NCI-H69 (cell line): ENCODE results near the gene HOTAIR.

Experiments used
- DNase-seq: peaks from one replicate; lab custom pipeline; 2025; lab: John Stamatoyannopoulos, UW

HOTAIR gene

DNA sequence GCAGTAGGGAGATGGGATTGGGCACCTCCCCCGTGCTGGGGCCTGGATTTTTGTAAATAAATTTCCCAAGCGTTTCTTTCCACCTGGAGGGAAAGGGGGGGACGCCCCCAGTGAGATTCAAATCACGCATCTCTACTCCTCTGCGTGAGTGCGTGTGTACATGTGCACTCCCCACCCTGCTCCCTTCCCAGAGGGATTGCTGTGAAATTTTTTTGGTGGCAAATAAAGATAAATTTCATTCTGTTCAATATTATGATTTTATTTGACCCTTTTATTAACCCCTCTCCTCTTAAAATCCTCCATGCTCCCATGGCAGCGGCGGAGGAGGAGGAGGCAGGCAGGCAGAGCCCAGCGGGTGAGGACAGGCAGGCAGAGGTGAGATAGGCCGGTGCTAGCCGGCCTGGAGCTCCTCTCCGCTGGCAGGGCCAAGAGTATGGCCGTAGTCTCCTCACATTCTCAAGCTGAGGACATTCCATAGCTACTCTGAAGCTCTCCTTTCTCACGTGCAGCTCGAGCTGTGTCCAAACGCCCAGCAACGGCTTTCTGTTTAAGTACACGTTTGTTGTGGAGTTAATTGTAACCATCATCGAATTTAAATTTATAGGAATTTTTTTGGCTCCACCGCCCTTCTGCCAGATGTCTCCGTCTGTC is 1.5 kb upstream of the HOTAIR start:
- DNase-seq: no peak

DNA sequence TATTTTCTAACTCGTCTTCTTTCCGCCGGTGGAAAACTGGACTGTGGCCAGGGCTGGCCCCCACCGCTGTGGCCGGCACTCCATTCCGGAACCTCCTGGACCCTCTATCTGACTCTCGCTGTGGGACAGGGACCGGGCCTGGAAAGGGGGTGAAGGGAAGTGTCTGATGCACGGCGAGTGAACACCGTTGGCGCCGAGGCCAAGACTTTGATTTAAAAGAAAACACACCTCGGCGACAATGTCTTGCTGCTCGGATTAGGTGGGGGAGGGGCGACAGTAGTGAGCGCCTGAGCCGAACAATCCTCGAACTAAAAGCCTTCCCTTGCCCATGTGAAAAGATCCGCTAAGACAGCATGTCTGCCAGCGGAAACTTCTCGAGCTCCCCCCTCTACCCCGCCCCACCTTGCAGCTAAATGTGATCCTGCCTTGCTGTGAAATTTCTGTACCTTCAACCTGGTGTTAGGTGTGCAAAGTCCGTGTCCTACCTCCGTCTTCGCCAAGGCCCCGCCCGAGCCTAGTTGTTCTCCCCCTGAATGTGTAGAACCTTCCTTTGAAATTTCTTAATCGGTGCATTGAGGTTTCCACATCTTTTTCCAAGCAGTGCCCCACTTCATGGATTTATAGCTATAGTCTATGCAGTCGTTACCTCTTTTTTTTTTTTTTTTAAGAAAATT is 862 bp upstream of the HOTAIR start:
- DNase-seq: no peak

DNA sequence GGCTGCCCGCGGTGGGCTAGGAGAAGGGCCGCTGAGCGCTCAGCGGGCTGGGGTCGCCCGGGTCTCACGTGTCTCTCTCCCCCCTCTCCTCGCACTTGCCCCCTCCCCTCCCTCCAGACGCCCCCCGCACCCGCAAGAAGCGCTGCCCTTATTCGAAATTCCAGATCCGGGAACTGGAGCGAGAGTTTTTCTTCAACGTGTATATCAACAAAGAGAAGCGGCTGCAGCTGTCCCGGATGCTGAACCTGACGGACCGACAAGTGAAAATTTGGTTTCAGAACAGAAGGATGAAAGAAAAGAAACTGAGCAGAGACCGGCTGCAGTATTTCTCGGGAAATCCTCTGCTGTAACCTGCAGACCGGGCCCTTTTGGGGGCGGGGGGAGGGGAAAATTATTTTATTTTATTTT is 314 bp upstream of the HOTAIR start:
- peak; percentile 47 for DNase-seq

DNA sequence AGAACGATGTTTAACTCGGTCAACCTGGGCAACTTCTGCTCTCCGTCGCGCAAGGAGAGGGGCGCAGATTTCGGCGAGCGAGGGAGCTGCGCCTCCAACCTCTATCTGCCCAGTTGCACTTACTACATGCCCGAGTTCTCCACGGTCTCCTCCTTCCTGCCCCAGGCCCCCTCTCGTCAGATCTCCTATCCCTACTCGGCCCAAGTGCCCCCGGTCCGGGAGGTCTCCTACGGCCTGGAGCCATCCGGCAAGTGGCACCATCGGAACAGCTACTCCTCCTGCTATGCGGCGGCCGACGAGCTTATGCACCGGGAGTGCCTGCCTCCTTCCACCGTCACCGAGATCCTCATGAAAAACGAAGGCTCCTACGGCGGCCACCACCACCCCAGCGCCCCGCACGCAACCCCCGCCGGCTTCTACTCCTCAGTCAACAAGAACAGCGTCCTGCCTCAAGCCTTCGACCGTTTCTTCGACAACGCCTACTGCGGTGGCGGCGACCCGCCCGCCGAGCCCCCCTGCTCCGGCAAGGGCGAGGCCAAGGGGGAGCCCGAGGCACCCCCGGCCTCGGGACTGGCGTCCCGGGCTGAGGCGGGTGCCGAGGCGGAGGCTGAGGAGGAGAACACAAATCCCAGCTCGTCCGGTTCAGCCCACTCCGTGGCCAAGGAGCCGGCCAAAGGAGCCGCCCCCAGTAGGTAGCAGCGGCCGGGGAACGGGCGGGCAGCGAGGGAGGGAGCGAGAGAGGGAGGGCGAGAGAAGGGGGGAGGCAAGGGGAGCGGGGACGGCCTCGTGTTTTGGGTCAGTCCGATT is 1.3 kb downstream of the HOTAIR start:
- peak; percentile 54 for DNase-seq

DNA sequence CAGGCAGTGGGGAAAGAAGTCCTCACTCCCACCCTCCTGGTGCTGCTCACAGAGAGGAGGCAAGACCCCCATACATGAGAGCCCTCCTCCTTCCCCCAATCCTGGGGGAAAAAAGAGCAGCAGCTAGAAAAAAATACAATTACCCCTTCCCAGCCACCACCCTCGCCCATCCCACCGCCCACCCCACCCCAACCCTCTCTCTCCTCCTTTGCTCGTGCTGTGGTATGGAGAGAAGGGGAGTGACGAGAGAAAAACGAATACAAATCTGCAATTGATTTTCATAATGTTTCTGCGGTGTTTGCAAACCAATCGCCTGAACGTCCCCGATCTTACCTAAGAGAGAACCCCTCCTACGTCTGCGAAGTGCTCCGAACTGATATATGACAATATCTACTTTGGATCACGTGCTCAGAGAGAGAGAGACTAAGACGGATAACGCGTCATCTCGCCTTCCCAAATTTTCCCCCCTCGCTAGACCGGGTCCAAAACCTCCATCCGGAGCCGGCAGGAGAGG is 2.0 kb downstream of the HOTAIR start, which contains the start of gene HOXC11:
TSS of gene HOXC11 (plus strand) at position 405 of the 514 bp plus-strand sequence. CDS start 116 bp downstream, outside the sequence.
- DNase-seq: no peak

DNA sequence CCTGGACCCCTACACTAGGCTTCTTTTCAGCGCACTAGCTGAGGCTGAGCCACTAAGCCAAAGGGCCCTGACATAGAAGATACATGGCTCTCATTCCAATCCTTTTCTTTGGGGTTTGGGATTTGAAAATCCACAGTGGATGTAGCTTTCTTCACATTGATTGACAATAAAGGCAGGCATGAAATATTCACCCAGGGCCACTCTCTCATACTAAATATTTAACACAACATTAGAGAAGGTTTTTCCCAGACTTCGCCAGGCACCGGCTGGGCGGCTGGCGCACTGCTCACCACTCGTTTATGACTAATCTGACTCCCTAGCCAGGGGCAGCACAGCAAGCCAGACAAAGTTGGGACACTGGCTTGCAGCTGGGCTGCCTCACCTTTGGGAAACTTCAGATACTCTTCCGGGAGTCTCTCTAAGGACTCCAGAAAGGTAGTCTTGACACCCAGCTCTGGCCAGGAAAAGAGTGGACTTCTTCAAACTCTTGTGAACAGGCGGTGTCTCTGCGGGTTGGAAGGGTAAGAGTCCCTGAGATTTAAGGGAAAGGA is 2.5 kb downstream of the HOTAIR start:
- no peak for DNase-seq

DNA sequence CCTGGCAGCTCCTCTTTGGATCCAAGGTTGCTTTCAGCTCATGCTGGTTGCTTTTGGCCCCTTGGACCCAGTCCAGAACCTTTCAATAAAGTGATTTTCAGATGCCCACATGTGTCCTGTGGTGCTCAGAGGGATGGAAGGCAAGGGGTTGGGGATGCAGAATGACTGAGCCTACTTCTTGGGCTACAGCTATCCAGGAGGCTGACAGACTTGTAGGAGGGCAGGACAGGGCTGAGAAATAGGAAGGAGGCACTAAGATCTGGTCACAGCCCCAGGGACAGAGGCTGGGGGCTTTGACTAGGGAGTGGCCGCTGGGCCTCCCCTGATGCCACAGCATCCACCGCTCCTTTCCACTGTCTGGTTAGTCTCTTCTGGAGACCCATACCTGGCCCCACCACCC is 3.1 kb downstream of the HOTAIR start:
- no peak for DNase-seq

DNA sequence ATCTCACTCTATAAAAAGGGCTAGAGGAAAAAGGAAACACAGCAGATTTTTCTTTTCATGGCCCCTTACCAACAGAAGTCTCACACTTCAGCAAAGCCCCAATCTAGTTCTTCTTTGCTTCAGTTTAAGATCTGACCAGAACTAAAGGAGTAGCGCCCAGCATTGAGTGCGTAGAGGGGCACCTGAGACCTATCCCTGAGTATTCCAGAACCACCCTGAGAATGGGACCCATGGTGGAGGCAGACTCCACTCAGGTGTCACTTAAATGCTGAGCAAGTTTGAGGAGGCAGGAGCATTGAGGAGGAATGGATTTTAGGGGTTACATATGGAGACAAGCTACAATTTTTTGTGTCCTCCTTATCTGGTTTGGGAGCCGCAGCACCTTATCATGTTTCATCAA is 3.6 kb downstream of the HOTAIR start:
- no peak for DNase-seq

DNA sequence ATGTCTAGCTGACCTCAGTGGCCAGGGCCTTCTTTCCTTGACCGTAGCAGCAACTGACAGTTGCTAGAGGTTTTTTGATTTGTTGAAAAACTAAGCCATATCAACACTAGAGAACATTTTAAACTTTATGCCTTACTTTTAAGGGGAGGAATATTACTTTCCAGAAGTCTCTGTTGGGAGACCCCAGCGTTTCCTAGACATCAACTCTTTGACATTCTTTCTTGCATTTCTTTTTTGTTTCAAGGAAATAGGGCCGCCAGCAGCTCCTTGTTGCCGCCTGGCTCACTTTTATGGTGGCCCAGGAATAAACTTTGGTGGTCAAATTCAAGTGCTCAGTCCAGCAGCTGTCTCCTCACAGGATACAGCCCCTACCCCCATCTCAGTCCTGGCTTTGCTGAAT is 4.3 kb downstream of the HOTAIR start:
- no peak for DNase-seq

DNA sequence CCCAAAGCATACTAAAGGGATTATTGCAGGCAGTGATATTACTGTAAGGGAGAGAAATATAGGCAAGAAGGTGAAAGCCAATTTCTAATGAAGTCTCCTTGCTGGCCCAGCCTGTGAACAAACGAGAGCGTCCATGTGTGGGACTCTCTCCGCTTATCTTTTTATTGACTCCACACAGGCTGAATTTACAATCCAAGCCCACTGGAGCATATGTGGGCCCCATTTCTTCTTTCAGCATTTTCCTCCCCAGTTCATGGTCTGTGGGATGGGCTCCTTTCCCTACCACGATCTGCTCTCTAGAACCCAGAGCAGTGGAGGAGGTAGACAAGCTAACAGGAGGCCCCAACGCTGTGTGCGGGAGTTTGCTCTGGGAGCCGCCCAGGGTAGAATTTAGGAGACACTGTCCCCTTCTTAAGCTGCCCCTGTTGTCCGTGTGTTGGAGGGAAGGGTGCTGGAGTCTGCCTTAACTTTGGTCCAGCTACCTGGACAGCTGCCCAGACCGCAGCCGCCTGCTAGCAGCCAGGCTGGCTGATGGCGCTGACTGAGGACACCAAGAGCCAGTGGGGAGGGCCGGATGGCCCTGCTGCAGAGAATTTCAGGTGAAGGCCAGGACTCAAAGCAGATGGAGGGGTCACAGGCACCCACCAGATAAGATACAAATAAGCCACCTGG is 5.0 kb downstream of the HOTAIR start:
- no peak for DNase-seq

DNA sequence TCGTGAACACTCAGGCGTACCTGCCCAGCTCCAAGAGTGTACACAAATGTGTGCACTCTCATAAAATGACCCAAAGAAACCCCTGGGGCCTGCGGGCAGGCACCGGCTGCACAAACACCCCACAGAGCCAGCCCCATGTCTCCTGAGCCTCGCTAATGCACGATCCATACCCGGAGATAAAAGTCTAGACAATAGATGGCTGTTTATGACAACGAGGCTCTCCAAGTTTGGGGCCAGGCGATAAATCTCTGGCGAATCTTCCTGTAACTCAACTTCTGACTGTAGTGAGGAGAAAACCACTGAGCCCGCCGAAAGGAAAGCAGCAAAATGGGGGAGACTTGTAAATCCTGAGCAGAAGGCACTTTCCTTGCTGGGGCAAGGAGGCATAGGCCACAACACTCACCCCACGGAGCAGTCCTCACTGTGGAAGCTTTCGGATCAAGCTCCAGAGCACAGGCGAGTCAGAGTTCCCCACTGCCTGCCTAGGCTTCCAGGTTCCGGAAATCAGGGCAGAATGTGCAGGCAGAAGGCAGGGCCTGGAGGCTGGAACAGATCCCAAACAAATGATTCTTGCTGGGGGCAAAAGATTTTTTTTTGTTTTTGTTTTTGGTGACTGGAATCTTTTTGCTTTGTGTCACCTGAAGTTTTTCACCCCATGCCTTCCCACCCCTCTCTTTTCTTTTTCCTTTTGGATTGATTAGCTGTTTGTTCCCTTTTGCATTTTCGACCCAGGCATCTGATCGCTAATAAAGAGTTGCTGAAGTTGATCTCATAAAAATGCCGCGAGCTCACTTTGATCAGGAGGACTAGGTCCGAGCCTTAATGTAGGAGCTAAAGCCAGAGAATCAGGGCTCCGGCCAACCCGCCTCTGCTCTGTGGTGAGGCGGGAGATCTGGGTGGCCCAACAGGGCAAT is 6.3 kb downstream of the HOTAIR start:
- DNase-seq: no peak

DNA sequence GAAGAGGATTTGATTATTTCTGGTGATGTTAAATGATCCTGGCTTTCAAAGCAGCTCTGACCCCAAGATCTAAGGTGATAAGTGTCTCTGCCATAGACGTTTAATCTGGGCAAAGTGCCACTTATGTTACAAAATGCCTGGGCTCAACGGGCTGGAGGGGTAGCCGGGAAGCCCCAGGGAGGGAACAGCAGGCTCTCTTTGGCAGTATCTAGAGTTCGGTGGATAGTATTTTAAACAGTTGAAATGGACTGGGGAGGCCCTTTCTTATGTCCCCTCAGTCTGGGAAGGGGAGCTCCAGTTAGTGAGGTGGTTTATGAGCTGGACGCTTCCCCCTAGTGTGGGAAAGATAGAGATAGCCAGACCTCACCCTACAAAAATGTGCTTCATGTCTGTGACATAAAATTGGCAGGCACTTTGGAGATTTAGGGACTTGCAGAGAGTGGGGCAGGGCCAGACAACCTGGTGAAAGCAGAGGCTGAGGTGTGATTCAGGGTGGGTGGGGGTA is 7.3 kb downstream of the HOTAIR start:
- DNase-seq: no peak

DNA sequence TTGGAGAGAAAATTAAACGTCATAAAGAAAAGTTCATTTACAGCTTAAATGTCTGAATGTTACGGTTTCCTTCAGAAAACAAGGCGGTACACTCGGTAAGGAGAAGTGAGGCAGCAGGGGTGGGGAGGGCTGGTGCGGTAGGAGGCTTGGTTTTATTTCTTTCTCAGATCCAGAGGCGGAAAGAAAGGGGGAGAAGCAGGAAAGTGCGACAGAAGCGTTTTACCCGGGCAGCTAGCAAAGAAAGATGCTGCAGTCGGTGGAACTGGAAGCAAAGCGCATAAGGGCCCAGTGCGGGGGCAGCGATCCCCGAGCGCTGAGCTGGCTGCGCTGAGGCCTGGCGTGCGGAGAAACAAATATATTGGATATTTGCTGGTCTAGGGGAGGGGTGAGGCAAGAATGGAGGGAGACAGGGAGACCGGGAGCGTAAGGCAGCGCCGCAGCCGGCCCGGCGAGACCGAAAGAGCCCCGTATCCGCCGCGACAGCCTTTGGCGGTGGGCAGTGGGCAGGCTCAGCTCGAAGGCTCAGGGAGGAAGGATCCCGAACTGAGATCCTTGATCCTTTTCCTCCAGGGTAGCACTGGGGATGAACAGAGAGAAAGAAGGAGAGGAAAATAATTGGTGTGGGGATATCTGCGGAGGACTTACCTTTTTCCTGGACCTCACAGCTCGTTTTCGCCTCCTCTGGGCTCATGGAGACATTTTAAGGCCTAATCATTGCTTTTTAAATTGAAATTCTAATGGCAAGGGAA is 8.2 kb downstream of the HOTAIR start:
- no peak for DNase-seq

DNA sequence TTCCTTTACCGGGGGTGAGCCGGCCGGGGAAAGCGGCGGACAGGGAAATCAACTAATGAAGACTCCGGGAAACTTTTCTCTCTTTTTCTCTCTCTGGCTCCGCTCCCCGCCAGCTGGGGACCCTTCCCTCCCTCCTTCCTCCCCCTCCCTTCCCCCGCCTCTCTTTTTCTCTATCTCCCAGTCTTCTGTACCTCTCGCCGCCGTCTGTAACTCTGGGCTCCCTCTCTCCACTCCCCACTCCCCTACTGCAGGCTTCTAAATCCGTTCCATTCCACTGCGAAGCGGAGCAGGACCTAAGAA is 8.7 kb downstream of the HOTAIR start:
- DNase-seq: no peak

DNA sequence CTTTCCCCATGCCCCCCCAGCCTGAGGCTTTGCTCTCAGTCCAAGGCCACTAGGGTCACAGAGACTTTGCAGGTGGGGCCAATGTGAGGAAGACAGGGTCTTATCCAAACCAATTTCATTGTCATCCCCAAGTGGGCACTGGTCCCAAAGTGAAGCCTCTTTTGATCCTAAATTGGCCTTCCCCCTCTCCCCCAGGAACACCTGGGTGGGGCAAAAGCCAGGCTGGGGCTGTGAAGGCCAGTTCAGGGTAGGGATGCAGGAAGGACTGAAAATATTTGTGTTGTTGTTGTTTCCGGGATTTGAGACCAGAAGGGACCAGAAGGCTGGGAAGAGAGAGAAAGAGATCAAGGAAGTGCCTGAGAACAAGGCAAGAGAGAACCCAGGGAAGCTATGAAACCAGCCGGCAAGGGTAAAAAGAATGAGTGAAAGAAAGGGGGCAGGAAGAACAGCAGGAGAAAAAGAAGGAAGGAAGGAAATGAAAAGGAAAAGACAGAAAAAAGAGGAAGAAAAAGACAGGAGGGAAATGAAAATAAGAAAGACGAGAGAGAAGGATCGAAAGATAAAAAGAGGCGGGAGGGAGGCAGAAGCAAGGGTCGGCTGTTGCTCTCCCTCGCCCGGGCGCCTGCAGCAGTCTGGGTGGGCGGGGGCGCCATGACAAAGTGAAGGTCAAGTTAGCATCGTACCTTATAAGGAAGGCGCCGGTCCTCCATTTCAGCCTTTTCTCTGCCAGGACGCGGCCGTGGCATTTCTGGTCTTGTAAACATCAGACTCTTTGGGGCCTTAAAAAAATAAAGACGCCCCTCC is 9.3 kb downstream of the HOTAIR start:
- DNase-seq: peak; percentile 48

DNA sequence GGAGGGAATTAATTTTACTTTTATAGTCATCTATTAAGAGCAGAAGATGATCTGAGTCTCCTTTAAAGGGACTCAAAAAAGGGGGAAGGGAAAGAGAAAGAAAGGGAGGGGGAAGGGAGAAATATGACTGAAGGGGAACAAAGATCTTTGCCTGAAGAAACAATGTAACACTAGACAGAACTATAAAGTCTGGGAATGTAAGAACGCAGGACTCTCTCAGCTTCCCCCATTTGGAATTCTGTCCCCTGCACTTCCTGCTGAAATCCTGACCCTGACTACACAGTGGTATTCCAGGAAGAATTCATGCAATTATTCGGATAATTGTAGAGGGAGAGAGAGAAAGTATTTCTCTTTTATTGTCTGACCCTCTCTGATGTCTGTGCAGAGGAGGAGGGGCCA is 10.4 kb downstream of the HOTAIR start:
- peak; percentile 17 for DNase-seq

DNA sequence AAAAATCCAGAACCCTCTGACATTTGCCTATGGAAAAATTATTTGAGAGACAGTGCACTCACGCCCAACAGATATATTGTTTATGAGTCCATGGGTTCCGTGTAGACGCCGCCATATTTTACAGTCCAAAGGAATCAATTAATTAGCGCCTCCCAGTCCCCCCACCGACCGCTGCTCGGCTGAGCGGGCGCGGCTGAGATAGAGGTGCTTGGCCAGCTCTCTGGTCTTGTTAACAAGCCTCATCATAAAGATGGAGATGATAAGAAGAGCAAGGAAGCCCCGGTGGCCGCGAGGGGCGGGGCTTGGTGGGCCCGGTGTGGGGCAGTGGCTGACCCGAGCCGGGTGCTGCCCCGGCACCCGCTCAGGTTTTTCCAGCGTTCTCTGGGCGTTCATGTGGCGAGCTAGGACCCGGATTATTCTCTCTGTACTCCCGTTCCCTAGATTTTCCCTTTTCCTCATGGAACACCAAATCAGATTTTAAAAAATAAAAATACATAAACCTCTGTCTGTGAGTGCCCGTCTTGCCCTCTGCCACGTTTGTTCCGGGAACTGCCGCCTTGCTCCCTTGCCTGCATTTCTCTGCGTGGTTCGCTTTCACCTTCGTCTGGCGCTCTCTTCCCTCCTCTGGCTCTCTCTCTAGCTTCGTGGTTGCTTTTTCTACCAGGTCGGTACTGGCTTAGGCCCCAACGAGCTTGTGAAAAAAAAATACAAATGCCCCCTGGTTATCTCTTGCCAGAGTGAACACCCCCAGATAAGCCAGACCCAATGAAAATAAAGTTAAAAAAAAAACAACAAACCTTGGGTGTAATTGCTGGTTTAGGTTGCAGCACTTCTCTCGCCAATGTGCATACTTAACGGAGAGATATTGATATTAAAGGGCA is 11.1 kb downstream of the HOTAIR start:
- DNase-seq: no peak

DNA sequence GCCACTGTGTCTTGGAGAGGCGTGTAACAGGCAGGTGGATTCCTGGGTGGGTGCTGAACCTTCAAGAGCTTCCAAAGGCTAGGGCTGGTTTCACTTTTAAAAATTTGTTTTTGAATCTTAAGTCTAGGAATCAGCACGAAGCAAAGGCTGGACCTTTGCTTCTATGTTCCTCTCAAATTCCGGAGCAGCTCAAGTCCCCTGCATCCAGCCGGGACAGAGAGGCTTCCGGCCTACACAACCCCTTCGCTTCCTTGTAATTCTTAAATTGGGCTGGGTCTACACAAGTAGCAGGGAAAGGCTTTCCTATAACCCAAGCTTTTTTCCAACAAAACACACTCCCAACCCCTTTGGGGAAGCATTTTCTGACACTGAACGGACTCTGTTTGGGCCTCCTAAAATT is 11.7 kb downstream of the HOTAIR start:
- DNase-seq: no peak
